ENCODE measurements around the gene TAP2. TPM values are rescaled to one million over a fixed set of nuclear protein-coding genes. Genes with fewer than 3 reads are reported as not detected.
"Not testable (repeated sequence)": the region's sequence is repeated elsewhere in the genome, so short reads cannot be mapped to it uniquely, and the experiment has no call there.

TAP2 gene
- total RNA-seq, 1 donor from 2014 or later: 19.3 TPM

GRCh38 chr6:32809171-32809570 lies 29.4 kb downstream of the TAP2 start:
- ATAC-seq (ENCODE audit: poor library complexity): no peak
- no peak for DNase-seq
- intact Hi-C loops (cut with DNase I): no loop called here

DNA sequence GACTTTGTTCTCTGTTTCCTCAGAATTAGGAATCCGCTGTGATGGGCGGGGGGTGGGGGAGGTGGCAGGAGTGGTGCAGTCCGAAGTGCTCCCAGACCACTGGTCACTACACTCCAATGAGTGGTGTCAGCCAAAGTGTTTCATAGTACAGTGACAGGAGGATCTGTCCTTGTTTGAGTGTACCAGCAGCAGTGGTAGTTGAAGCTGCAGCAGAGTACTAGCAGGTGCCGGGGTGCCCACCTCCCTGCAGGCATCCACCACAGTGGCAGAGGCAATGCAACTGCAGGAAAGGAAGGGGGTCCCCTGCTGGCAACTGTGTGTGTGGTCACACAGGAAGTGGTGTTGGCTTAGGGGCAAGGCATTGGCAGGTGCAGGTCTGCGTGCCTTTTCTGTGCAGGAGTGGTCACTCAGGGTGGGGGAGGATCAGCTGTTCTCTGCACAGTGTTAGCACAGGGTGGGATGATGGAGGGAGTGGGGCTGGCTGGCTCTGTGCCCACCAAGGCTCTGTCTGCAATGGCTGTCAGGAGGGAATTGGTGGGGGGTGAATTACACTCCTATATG lies 31.4 kb downstream of the TAP2 start:
- intact Hi-C loops (cut with DNase I): no loop called here
- ATAC-seq (ENCODE audit: poor library complexity) (no peak), DNase-seq (no peak)

GRCh38 chr6:32805404-32805803 lies 33.1 kb downstream of the TAP2 start:
- intact Hi-C loops (cut with DNase I); DNase-seq; ATAC-seq (ENCODE audit: poor library complexity): not testable (repeated sequence)

DNA sequence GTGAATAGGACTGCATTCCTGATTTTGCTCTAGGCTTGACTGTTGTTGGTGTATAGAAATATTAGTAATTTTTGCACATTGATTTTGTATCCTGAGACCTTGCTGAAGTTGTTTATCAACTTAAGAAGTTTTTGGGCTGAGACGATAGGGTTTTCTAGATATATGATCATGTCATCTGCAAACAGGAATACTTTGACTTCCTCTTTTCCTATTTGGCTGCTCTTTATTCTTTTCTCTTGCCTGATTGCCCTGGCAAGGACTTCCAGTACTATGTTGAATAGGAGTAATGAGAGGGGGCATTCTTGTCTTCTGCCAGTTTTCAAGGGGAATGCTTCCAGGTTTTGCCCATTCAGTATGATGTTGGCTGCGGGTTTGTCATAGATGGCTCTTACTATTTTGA lies 35.1 kb downstream of the TAP2 start:
- intact Hi-C loops (cut with DNase I): no loop called here
- DNase-seq (no peak), ATAC-seq (ENCODE audit: poor library complexity) (no peak)

DNA sequence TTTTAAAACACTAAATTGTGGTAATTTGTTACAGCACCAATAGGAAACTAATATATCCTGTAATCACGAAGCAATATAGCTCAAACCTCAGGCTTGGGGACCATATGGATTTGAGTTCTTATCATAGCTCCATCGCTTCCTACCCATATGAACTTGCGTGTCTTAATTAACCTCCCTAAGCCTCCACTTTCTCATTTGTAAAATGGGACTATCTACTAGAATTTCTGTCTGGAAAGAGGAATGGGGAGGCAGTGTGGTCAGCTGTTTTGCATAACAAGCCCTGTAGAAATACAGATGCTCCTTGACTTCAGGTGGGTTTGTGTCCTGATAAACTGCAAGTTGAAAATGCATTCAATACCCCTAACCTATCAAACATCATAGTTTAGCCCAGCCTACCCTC lies 38.8 kb downstream of the TAP2 start:
- intact Hi-C loops (cut with DNase I): loop anchor here (10.0 kb wide), 1 partner anchor 95 kb away; no protein-coding TSS in a partner anchor
- ATAC-seq (ENCODE audit: poor library complexity) (no peak), DNase-seq (no peak)

GRCh38 chr6:32799168-32799567 lies 39.4 kb downstream of the TAP2 start:
- intact Hi-C loops (cut with DNase I): loop anchor here (10.0 kb wide), 1 partner anchor 94 kb away; no protein-coding TSS in a partner anchor
- DNase-seq (no peak), ATAC-seq (ENCODE audit: poor library complexity) (no peak)

- intact Hi-C loops (cut with DNase I): loop anchor here (2.0 to 10.0 kb wide), 2 partner anchors 92 to 382 kb away; no protein-coding TSS in a partner anchor
- ATAC-seq (ENCODE audit: poor library complexity) (peak; percentile 78), DNase-seq (peak; percentile 84)
Measured at GRCh38 chr6:32796848-32797776, 41.4 kb downstream of the TAP2 start.

DNA sequence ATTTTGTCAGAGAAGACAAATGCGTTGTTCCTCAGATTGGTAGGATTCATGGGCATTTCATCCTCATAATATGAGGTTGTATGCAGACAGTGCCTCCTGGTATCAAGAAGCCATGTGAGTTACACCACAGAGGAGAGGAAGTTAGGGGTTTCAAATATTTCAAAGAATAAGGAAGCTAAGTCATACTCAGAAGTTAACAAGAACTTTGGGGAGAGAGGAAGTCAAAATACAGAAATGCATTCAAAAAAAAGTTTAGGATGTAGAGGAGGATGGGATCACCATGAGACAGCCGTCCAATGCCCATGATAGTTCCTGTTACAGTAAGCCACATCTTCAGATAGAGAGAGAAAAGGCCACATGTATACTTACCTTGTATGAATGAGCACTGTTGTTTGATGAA lies 44.0 kb downstream of the TAP2 start:
- ATAC-seq (ENCODE audit: poor library complexity) (peak; percentile 18), DNase-seq (no peak)
- intact Hi-C loops (cut with DNase I): loop anchor here (10.0 kb wide), 1 partner anchor 90 kb away; no protein-coding TSS in a partner anchor

DNA sequence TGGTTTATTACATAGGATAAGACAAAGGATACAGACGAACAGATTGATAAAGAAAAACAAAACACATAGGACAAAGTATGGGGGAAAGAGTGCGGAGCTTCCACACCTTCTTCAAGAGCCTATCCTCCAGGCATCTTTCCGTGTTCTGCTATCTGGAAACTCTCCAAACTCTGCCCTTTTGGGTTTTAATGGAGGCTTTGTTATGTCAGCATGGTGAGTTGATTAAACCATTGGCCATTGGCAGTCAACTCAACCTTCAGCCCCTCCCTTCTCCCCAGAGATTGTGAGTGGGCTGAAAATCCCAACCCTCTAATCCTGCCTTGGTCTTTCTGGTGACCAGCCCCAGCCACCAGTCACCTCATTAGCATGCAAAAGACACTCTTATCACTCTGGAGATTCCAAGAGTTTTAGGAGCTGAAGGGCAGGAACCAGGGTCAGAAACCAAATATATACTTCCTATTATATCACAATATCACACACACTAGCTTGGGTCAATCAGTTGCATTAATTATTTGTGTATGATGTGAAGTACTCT lies 45.6 kb downstream of the TAP2 start:
- no peak for DNase-seq
- intact Hi-C loops (cut with DNase I): loop anchor here (10.0 kb wide), 1 partner anchor 88 kb away; no protein-coding TSS in a partner anchor
- no peak for ATAC-seq (ENCODE audit: poor library complexity)

DNA sequence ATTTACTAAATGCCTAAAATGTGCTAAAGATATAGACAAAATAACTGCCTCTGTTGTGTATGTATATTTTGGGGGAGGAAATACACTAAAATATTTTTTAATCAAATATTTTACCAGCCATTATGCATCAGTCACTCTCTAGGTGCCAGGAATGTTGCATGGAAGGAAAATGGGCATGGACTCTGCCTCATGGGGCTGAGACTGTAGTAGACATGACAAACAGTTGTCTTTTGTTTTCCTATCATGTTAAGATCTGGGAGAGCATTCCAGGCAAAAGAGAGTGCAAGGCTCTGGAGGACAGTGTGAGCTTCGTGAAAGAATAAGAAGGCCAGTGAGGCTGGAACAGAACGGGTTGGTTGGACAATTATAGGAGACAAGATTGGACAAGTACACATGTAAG lies 48.2 kb downstream of the TAP2 start:
- intact Hi-C loops (cut with DNase I): loop anchor here (10.0 kb wide), 1 partner anchor 86 kb away; no protein-coding TSS in a partner anchor

More for the DNA sequence above, 48.2 kb downstream of the TAP2 start:
- ATAC-seq (ENCODE audit: poor library complexity): no peak
- no peak for DNase-seq

Other genes starting within 250 kb of the TAP2 start
- 27.5 TPM for gene HLA-DRB1, start 248.9 kb downstream of the TAP2 start, total RNA-seq
- gene HLA-DQA1, start 201.3 kb downstream of the TAP2 start, total RNA-seq: 5.5 TPM
- 2.9 TPM for gene HLA-DQB1, start 172.1 kb downstream of the TAP2 start, total RNA-seq
- gene HLA-DQA2, start 97.3 kb downstream of the TAP2 start, total RNA-seq: 1.6 TPM
- 1.7 TPM for gene HLA-DQB2, start 75.2 kb downstream of the TAP2 start, total RNA-seq
- not detected for gene HLA-DOB, start 21.7 kb downstream of the TAP2 start, total RNA-seq
- 16.7 TPM for gene PSMB8, start 5.3 kb upstream of the TAP2 start, total RNA-seq
- gene TAP1, start 15.0 kb upstream of the TAP2 start, total RNA-seq: 14.9 TPM
- gene PSMB9, start 15.5 kb upstream of the TAP2 start, total RNA-seq: 12.6 TPM
- gene HLA-DMB, start 102.3 kb upstream of the TAP2 start, total RNA-seq: 10.4 TPM
- 16.3 TPM for gene HLA-DMA, start 114.4 kb upstream of the TAP2 start, total RNA-seq
- gene BRD2, start 129.9 kb upstream of the TAP2 start, total RNA-seq: 62.6 TPM
- gene HLA-DOA, start 170.9 kb upstream of the TAP2 start, total RNA-seq: 1.2 TPM
- 34.1 TPM for gene HLA-DPA1, start 234.9 kb upstream of the TAP2 start, total RNA-seq
- gene HLA-DPB1, start 237.3 kb upstream of the TAP2 start, total RNA-seq: 29.8 TPM

Data from Right ventricle myocardium superior (tissue), 1 donor.